ENCODE results near the gene RBMS1.
"Not testable (repeated sequence)": the region's sequence is repeated elsewhere in the genome, so short reads cannot be mapped to it uniquely, and the experiment has no call there.

The RBMS1 gene

GRCh38 chr2:160381425-160381951, 112.1 kb downstream of the RBMS1 start:
- no peak for DNase-seq (ENCODE audit: low read depth)

- DNase-seq (ENCODE audit: low read depth) = no peak
Measured at GRCh38 chr2:160380611-160381010, 113.0 kb downstream of the RBMS1 start.

- no peak for DNase-seq (ENCODE audit: low read depth)
Measured at GRCh38 chr2:160380000-160380570, 113.5 kb downstream of the RBMS1 start.

- no peak for DNase-seq (ENCODE audit: low read depth)
Measured at GRCh38 chr2:160379399-160379798, 114.2 kb downstream of the RBMS1 start.

GRCh38 chr2:160377204-160377995, 116.2 kb downstream of the RBMS1 start:
- DNase-seq (ENCODE audit: low read depth) = no peak

- DNase-seq (ENCODE audit: low read depth) = no peak
Measured at GRCh38 chr2:160376576-160376975, 117.0 kb downstream of the RBMS1 start.

- DNase-seq (ENCODE audit: low read depth) = no peak
Measured at GRCh38 chr2:160375802-160376469, 117.7 kb downstream of the RBMS1 start.

- no peak for DNase-seq (ENCODE audit: low read depth)
Measured at GRCh38 chr2:160375037-160375436, 118.6 kb downstream of the RBMS1 start.

GRCh38 chr2:160373666-160374065, 119.9 kb downstream of the RBMS1 start:
- DNase-seq (ENCODE audit: low read depth) = no peak

- DNase-seq (ENCODE audit: low read depth) = no peak
Measured at GRCh38 chr2:160373263-160373662, 120.3 kb downstream of the RBMS1 start.

GRCh38 chr2:160372585-160372984, 121.0 kb downstream of the RBMS1 start:
- DNase-seq (ENCODE audit: low read depth) = no peak

GRCh38 chr2:160372010-160372356, 121.6 kb downstream of the RBMS1 start:
- no peak for DNase-seq (ENCODE audit: low read depth)

- no peak for DNase-seq (ENCODE audit: low read depth)
Measured at GRCh38 chr2:160371251-160372009, 122.2 kb downstream of the RBMS1 start.

- DNase-seq (ENCODE audit: low read depth) = no peak
Measured at GRCh38 chr2:160368988-160369930, 124.3 kb downstream of the RBMS1 start.

- no peak for DNase-seq (ENCODE audit: low read depth)
Measured at GRCh38 chr2:160367887-160368286, 125.7 kb downstream of the RBMS1 start.

GRCh38 chr2:160367139-160367538, 126.5 kb downstream of the RBMS1 start:
- DNase-seq (ENCODE audit: low read depth) = not testable (repeated sequence)

- DNase-seq (ENCODE audit: low read depth) = no peak
Measured at GRCh38 chr2:160366474-160366873, 127.1 kb downstream of the RBMS1 start.

- no peak for DNase-seq (ENCODE audit: low read depth)
Measured at GRCh38 chr2:160365716-160366367, 127.8 kb downstream of the RBMS1 start.

- DNase-seq (ENCODE audit: low read depth) = no peak
Measured at GRCh38 chr2:160364364-160364763, 129.2 kb downstream of the RBMS1 start.

- DNase-seq (ENCODE audit: low read depth) = no peak
Measured at GRCh38 chr2:160363961-160364360, 129.6 kb downstream of the RBMS1 start.

GRCh38 chr2:160363055-160363454, 130.6 kb downstream of the RBMS1 start:
- no peak for DNase-seq (ENCODE audit: low read depth)

Measured in activated T-cell treated with anti-CD3 and anti-CD28 coated beads for 48 hours (primary cell).